ENCODE results near the gene ICOS. TPM values are rescaled to one million over a fixed set of nuclear protein-coding genes. Genes with fewer than 3 reads are reported as not detected.

The ICOS gene
- total and polyA plus RNA-seq, 9 of the 15 experiments (the other 6 are each of a cell fraction or from before 2014, with no cell fraction given) = not detected

GRCh38 chr2:203997481-203997880 lies 60.9 kb downstream of the ICOS start:
- POLR2A ChIA-PET = no interaction called here
- no peak for TF ChIP-seq FUS (optimal IDR thresholded peaks at IDR 0.05; ENCODE audit: low read depth, low read length)
- TF ChIP-seq ZC3H11A (IDR thresholded peaks at IDR 0.05; ENCODE audit: low read depth, low read length) = no peak
- no peak for TF ChIP-seq NFIX (CRISPR knock-in tag; IDR thresholded peaks at IDR 0.05; ENCODE audit: low read depth)
- no peak for TF ChIP-seq NBN (IDR thresholded peaks at IDR 0.05; ENCODE audit: low read depth)
- no peak for TF ChIP-seq CREM (IDR thresholded peaks at IDR 0.05; ENCODE audit: low read depth)
- no peak for TF ChIP-seq CBX5 (IDR thresholded peaks at IDR 0.05; ENCODE audit: borderline replicate concordance, low read depth)
- TF ChIP-seq FOXA3 (CRISPR knock-in tag; conservative IDR thresholded peaks at IDR 0.05 in 1 of 2, IDR thresholded peaks at IDR 0.05 in 1 of 2) = no peak
- no peak for TF ChIP-seq ZNF3 (CRISPR knock-in tag; IDR thresholded peaks at IDR 0.05)
- no TSS peak for BruUV-seq (replicated peaks)

More at GRCh38 chr2:203997481-203997880, 60.9 kb downstream of the ICOS start:
- no peaks in the 10 kb centered on the region for H4K20me1 ChIP-seq (replicated peaks; ENCODE audit: control insufficient read depth, insufficient read depth, low read length)
- in situ Hi-C loops (cut with MboI) (no loop called here), intact Hi-C loops (cut with micrococcal nuclease) (no loop called here)
- no peaks in the 10 kb centered on the region for H3K4me1 ChIP-seq (replicated peaks in 1 of 2; ENCODE audit: control insufficient read depth in 2 of 2, insufficient read depth in 2 of 2, low read length in 2 of 2)
- no peak for DNase-seq (ENCODE audit: extremely low read depth in 1 of 4, low spot score in 3 of 4)
- H2AFZ ChIP-seq (ENCODE audit: low read depth, low read length) = no peak overlapping the region
- H3K9me1 ChIP-seq (ENCODE audit: control insufficient read depth, insufficient read depth, low read length) = no peaks in the 10 kb centered on the region
- no peaks in the 10 kb centered on the region for H3K36me3 ChIP-seq (ENCODE audit: control insufficient read depth, insufficient read depth, low read length)
- no peak for FAIRE-seq
- no peaks in the 10 kb centered on the region for H3K79me2 ChIP-seq (ENCODE audit: control insufficient read depth, insufficient read depth, low read length)
- no peak overlapping the region for H3K4me2 ChIP-seq (ENCODE audit: insufficient read depth, low read length)
- no peaks in the 10 kb centered on the region for H3K27me3 ChIP-seq (ENCODE audit: control insufficient read depth in 2 of 2, insufficient read depth in 2 of 2, low read length in 2 of 2)
- CTCF ChIA-PET (ENCODE audit: low intra/inter-chr PET ratio) = no interaction called here
- H3K9me3 ChIP-seq (replicated peaks; ENCODE audit: control insufficient read depth, insufficient read depth, low read depth, low read length) = no peaks in the 10 kb centered on the region
- no peak for ATAC-seq
- 0% methylated on average over 1 of the region's 1 CpG for WGBS (ENCODE audit: insufficient coverage, low coverage, missing lambda C conversion rate)
- no peak overlapping the region for H3K9ac ChIP-seq (ENCODE audit: insufficient read depth in 1 of 2, low read depth in 2 of 2, low read length in 2 of 2)
- H3K27ac ChIP-seq (ENCODE audit: extremely low read depth, low read depth, low read length) = no peak overlapping the region
- H3K4me3 ChIP-seq = no peak overlapping the region

Measured in K562 (cell line).